GM12891 (cell line): ENCODE results near the gene TSC1.

Experiments
- POLR2A ChIP-seq: IDR thresholded peaks from 2 replicates; pipeline ENCODE4 v1.6.1; 2011; ENCODE audit warnings: low read depth, low read length, control low read depth
- POLR2AphosphoS5 ChIP-seq: IDR thresholded peaks from 2 replicates; pipeline ENCODE4 v1.6.1; 2011; ENCODE audit warnings: low read depth, low read length, control low read depth

GRCh38 chr9:132948482-132949050 is 4.2 kb upstream of the TSC1 start:
- no peak for TF ChIP-seq POLR2AphosphoS5
- no peak for TF ChIP-seq POLR2A
